NCI-H1694 treated with DMSO at 0.1 percent for 48 hours (cell line): ENCODE data around the gene GPR39.

ENCODE experiments used
- DNase-seq: peaks from one replicate; lab custom pipeline; 2025; lab: John Stamatoyannopoulos, UW

Gene GPR39

GRCh38 chr2:132671151-132671835 lies 254.7 kb downstream of the GPR39 start:
- no peak for DNase-seq

- DNase-seq, result peak; percentile 46
These were observed 260.4 kb downstream of the GPR39 start for GRCh38 chr2:132676999-132677398.

- no peak for DNase-seq
These were observed 261.1 kb downstream of the GPR39 start for GRCh38 chr2:132677661-132678060.

GRCh38 chr2:132678483-132678882 lies 261.9 kb downstream of the GPR39 start:
- no peak for DNase-seq

- no peak for DNase-seq
These were observed 263.9 kb downstream of the GPR39 start for GRCh38 chr2:132680544-132680943.

GRCh38 chr2:132681766-132682165 lies 265.2 kb downstream of the GPR39 start:
- no peak for DNase-seq

- no peak for DNase-seq
These were observed 274.2 kb downstream of the GPR39 start for GRCh38 chr2:132690664-132691303.

- no peak for DNase-seq
These were observed 275.0 kb downstream of the GPR39 start for GRCh38 chr2:132691556-132691955.

GRCh38 chr2:132692816-132693215 lies 276.2 kb downstream of the GPR39 start:
- DNase-seq, result no peak
